Inflammatory macrophage treated with lipopolysaccharide for 1 hour (primary cell): ENCODE data around the gene CCDC51.

Source experiments
- DNase-seq, 2 donors: peaks; one replicate each; pipeline ENCODE4 v3.0.0-alpha.2; 2020 to 2022

CCDC51 gene

GRCh38 chr3:48432411-48433371 is 7.2 kb downstream of the CCDC51 start:
- no peak for DNase-seq

GRCh38 chr3:48431224-48432029 is 8.5 kb downstream of the CCDC51 start:
- DNase-seq: no peak

GRCh38 chr3:48430708-48431101 is 9.2 kb downstream of the CCDC51 start:
- no peak for DNase-seq

- no peak for DNase-seq
Observed at GRCh38 chr3:48429960-48430707, 9.8 kb downstream of the CCDC51 start, which contains the start of gene PLXNB1. Gene PLXNB1 (minus strand): TSS chr3:48430086. CDS start chr3:48424611, 5,475 bp downstream.

GRCh38 chr3:48429317-48429959 is 10.5 kb downstream of the CCDC51 start:
- peak in 1 of 2 donors; percentile 20 for DNase-seq

- DNase-seq: no peak
Observed at GRCh38 chr3:48428572-48429316, 11.2 kb downstream of the CCDC51 start.

GRCh38 chr3:48428088-48428571 is 11.8 kb downstream of the CCDC51 start:
- no peak for DNase-seq

GRCh38 chr3:48427630-48427962 is 12.3 kb downstream of the CCDC51 start:
- no peak for DNase-seq

- DNase-seq: no peak
Observed at GRCh38 chr3:48426944-48427629, 12.8 kb downstream of the CCDC51 start.

GRCh38 chr3:48426401-48426909 is 13.5 kb downstream of the CCDC51 start:
- DNase-seq: no peak

GRCh38 chr3:48425281-48425812 is 14.6 kb downstream of the CCDC51 start:
- no peak for DNase-seq

- no peak for DNase-seq
Observed at GRCh38 chr3:48423883-48424695, 15.8 kb downstream of the CCDC51 start.

- DNase-seq: no peak
Observed at GRCh38 chr3:48423241-48423882, 16.6 kb downstream of the CCDC51 start.

GRCh38 chr3:48422681-48423080 is 17.2 kb downstream of the CCDC51 start:
- DNase-seq: no peak

- no peak for DNase-seq
Observed at GRCh38 chr3:48422272-48422671, 17.6 kb downstream of the CCDC51 start.

GRCh38 chr3:48420561-48420960 is 19.4 kb downstream of the CCDC51 start:
- no peak for DNase-seq

GRCh38 chr3:48419597-48419996 is 20.3 kb downstream of the CCDC51 start:
- no peak for DNase-seq

GRCh38 chr3:48419149-48419548 is 20.8 kb downstream of the CCDC51 start:
- DNase-seq: no peak

GRCh38 chr3:48418651-48419050 is 21.3 kb downstream of the CCDC51 start:
- DNase-seq: no peak
